K562 treated with DMSO at 1 percent for 4 hours (cell line): ENCODE results near the gene SERPINE3. TPM values are rescaled to one million over a fixed set of nuclear protein-coding genes. Genes with fewer than 3 reads are reported as not detected.

Experiments used
- total RNA-seq: library from RNA; unstranded; fragments of 300-600 nt; gene quantifications from 2 replicates; pipeline ENCODE4 v1.2.3, GENCODE V29; 2022; ENCODE audit not compliant: insufficient read depth

SERPINE3 gene
- total RNA-seq, result not detected in 2 replicates

DNA sequence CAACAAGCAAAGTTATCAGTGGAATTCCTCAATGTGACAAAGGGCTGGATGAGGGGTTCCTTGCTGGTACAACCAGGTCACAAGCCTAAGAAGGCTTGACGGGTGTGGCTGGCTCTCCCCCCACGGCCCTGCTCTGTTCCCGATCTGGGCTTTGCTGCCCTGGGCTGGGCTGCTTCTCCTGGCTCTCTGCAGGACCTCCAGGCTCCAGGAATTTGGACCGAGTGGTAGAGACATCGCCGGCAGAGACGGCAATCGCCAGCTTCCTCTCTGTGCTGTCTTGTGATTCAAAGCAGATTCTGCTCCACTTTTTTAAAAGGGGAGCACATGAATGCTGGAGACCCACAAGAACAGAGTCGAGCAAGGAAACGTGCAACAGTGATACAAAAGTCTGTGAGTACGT, at the start of gene SERPINE3:
Gene SERPINE3 (plus strand): TSS at position 338 of the 400 bp plus-strand sequence. CDS start 1,401 bp downstream, outside the sequence.

Other genes starting within 250 kb of the SERPINE3 start
- gene C13orf42, start 228.4 kb upstream of the SERPINE3 start, total RNA-seq, result not detected in 2 replicates
- gene FAM124A, start 117.3 kb upstream of the SERPINE3 start, total RNA-seq, result not detected in 2 replicates
- 8.6 and 12.6 TPM in 2 replicates for gene INTS6, start 113.3 kb downstream of the SERPINE3 start, total RNA-seq
- 4.7 and 11.9 TPM in 2 replicates for gene WDFY2, start 244.8 kb downstream of the SERPINE3 start, total RNA-seq